ENCODE measurements around the gene ZNF385B. TPM values are rescaled to one million over a fixed set of nuclear protein-coding genes. Genes with fewer than 3 reads are reported as not detected.
A peak's percentile ranks its signal among the peaks of the same experiment; 100 is the strongest.

ZNF385B gene
- total RNA-seq, 1 donor from 2014 or later, result 35.8 TPM

- peaks cover 14% of the 10 kb centered on the region for H3F3A ChIP-seq (ENCODE audit: low read depth)
- no peaks in the 10 kb centered on the region for H3K27me3 ChIP-seq
- Mint-ChIP-seq H3K27ac (no peak overlapping the region), H3K4me3 (no peak overlapping the region), H3K36me3 (no peaks in the 10 kb centered on the region), H3K27me3 (ENCODE audit: insufficient read depth, low read depth) (peaks cover 3% of the 10 kb centered on the region), H3K4me1 (no peaks in the 10 kb centered on the region), H3K9me3 (no peaks in the 10 kb centered on the region)
- no peaks in the 10 kb centered on the region for H3K36me3 ChIP-seq
- H3K4me3 ChIP-seq, result no peak overlapping the region
- H3K27ac ChIP-seq, result no peak overlapping the region
- no peak overlapping the region for H3K4me2 ChIP-seq
- no peak for DNase-seq (ENCODE audit: low spot score)
- no peaks in the 10 kb centered on the region for H3K79me2 ChIP-seq (ENCODE audit: low read depth)
- no peaks in the 10 kb centered on the region for H4K20me1 ChIP-seq (ENCODE audit: low read depth)
- TF ChIP-seq CTCF (IDR thresholded peaks at IDR 0.05), result no peak
- TF ChIP-seq EZH2phosphoT487 (IDR thresholded peaks at IDR 0.05), result no peak
- TF ChIP-seq EZH2 (IDR thresholded peaks at IDR 0.05), result no peak
- H3K9me3 ChIP-seq (ENCODE audit: low read depth), result no peaks in the 10 kb centered on the region
- H3K4me1 ChIP-seq, result peaks cover 6% of the 10 kb centered on the region
- H2AFZ ChIP-seq (replicated peaks), result no peak overlapping the region
- H3K9ac ChIP-seq, result no peak overlapping the region
Measured at GRCh38 chr2:179435566-179435965, 425.8 kb downstream of the ZNF385B start.

GRCh38 chr2:179435000-179435399 lies 426.4 kb downstream of the ZNF385B start:
- no peak overlapping the region for H3K9ac ChIP-seq
- no peaks in the 10 kb centered on the region for H4K20me1 ChIP-seq (ENCODE audit: low read depth)
- no peak for TF ChIP-seq EZH2phosphoT487 (IDR thresholded peaks at IDR 0.05)
- no peak for TF ChIP-seq CTCF (IDR thresholded peaks at IDR 0.05)
- no peak for TF ChIP-seq EZH2 (IDR thresholded peaks at IDR 0.05)
- H3K27ac ChIP-seq, result no peak overlapping the region
- Mint-ChIP-seq H3K4me3 (no peak overlapping the region), H3K27ac (no peak overlapping the region), H3K9me3 (no peaks in the 10 kb centered on the region), H3K4me1 (no peaks in the 10 kb centered on the region), H3K27me3 (ENCODE audit: insufficient read depth, low read depth) (peaks cover 3% of the 10 kb centered on the region), H3K36me3 (no peaks in the 10 kb centered on the region)
- H3K79me2 ChIP-seq (ENCODE audit: low read depth), result no peaks in the 10 kb centered on the region
- peaks cover 14% of the 10 kb centered on the region for H3F3A ChIP-seq (ENCODE audit: low read depth)
- H2AFZ ChIP-seq (replicated peaks), result no peak overlapping the region
- peaks cover 8% of the 10 kb centered on the region for H3K4me1 ChIP-seq
- H3K27me3 ChIP-seq, result no peaks in the 10 kb centered on the region
- H3K36me3 ChIP-seq, result no peaks in the 10 kb centered on the region
- H3K4me3 ChIP-seq, result no peak overlapping the region
- no peaks in the 10 kb centered on the region for H3K9me3 ChIP-seq (ENCODE audit: low read depth)
- no peak for DNase-seq (ENCODE audit: low spot score)
- H3K4me2 ChIP-seq, result no peak overlapping the region

GRCh38 chr2:179434357-179434756 lies 427.1 kb downstream of the ZNF385B start:
- Mint-ChIP-seq H3K4me3 (no peak overlapping the region), H3K27ac (no peak overlapping the region), H3K27me3 (ENCODE audit: insufficient read depth, low read depth) (peaks cover 3% of the 10 kb centered on the region), H3K9me3 (no peaks in the 10 kb centered on the region), H3K36me3 (no peaks in the 10 kb centered on the region), H3K4me1 (peaks cover 4% of the 10 kb centered on the region)
- Histone ChIP-seq H3K4me1 (peaks cover 10% of the 10 kb centered on the region), H3K4me2 (no peak overlapping the region), H3K27me3 (no peaks in the 10 kb centered on the region), H3K79me2 (ENCODE audit: low read depth) (no peaks in the 10 kb centered on the region), H3F3A (ENCODE audit: low read depth) (peaks cover 14% of the 10 kb centered on the region), H3K27ac (no peak overlapping the region), H3K9me3 (ENCODE audit: low read depth) (no peaks in the 10 kb centered on the region), H3K4me3 (no peak overlapping the region), H3K36me3 (no peaks in the 10 kb centered on the region), H2AFZ (replicated peaks) (no peak overlapping the region), H4K20me1 (ENCODE audit: low read depth) (no peaks in the 10 kb centered on the region), H3K9ac (no peak overlapping the region)
- TF ChIP-seq EZH2phosphoT487 (IDR thresholded peaks at IDR 0.05) (no peak), EZH2 (IDR thresholded peaks at IDR 0.05) (no peak), CTCF (IDR thresholded peaks at IDR 0.05) (peak; percentile 9)
- DNase-seq (ENCODE audit: low spot score), result no peak

Measured in neural progenitor cell (in vitro differentiated cells).